ENCODE data around the gene TBC1D16.

TBC1D16 gene

GRCh38 chr17:79948406-79948944 lies 87.2 kb downstream of the TBC1D16 start:
- no peak for DNase-seq

GRCh38 chr17:79947351-79948031 lies 88.2 kb downstream of the TBC1D16 start:
- DNase-seq, result no peak

- no peak for DNase-seq
Measured at GRCh38 chr17:79946352-79947231, 89.1 kb downstream of the TBC1D16 start.

- DNase-seq, result no peak
Measured at GRCh38 chr17:79945591-79946255, 89.9 kb downstream of the TBC1D16 start.

- DNase-seq, result no peak
Measured at GRCh38 chr17:79944821-79945391, 90.8 kb downstream of the TBC1D16 start.

- DNase-seq, result no peak
Measured at GRCh38 chr17:79944251-79944812, 91.3 kb downstream of the TBC1D16 start.

- DNase-seq, result no peak
Measured at GRCh38 chr17:79943347-79944241, 92.1 kb downstream of the TBC1D16 start.

GRCh38 chr17:79942591-79943346 lies 92.9 kb downstream of the TBC1D16 start:
- no peak for DNase-seq

- DNase-seq, result no peak
Measured at GRCh38 chr17:79942011-79942405, 93.7 kb downstream of the TBC1D16 start.

GRCh38 chr17:79941088-79942010 lies 94.3 kb downstream of the TBC1D16 start:
- no peak for DNase-seq

- no peak for DNase-seq
Measured at GRCh38 chr17:79940459-79941087, 95.1 kb downstream of the TBC1D16 start.

- no peak for DNase-seq
Measured at GRCh38 chr17:79939755-79940458, 95.8 kb downstream of the TBC1D16 start.

- no peak for DNase-seq
Measured at GRCh38 chr17:79939094-79939435, 96.6 kb downstream of the TBC1D16 start.

GRCh38 chr17:79938336-79939093 lies 97.2 kb downstream of the TBC1D16 start:
- DNase-seq, result no peak

GRCh38 chr17:79937391-79938335 lies 98.0 kb downstream of the TBC1D16 start:
- DNase-seq, result no peak

GRCh38 chr17:79936641-79937381 lies 98.9 kb downstream of the TBC1D16 start:
- DNase-seq, result no peak

Data from CD4-positive, alpha-beta T cell treated with Interleukin-4 for 4 hours (primary cell).